Ectodermal cell (in vitro differentiated cells): ENCODE measurements around the gene SAMM50.

Experiments used
- H3K27ac ChIP-seq: 2 replicates; pipeline ENCODE4 v1.7.0; 2013; ENCODE audit warnings: mild to moderate bottlenecking, low read depth, low read length; ENCODE audit not compliant: insufficient read depth, poor library complexity, severe bottlenecking
- H3K27me3 ChIP-seq: 2 replicates; pipeline ENCODE4 v1.7.0; 2013; ENCODE audit warnings: mild to moderate bottlenecking, low read length; ENCODE audit not compliant: insufficient read depth, control insufficient read depth, poor library complexity, severe bottlenecking
- H3K36me3 ChIP-seq: one replicate; pipeline ENCODE4 v1.7.0; 2013; ENCODE audit warnings: low read length; ENCODE audit not compliant: control insufficient read depth, insufficient read depth
- H3K4me1 ChIP-seq: one replicate; pipeline ENCODE4 v1.7.0; 2013; ENCODE audit warnings: low read length; ENCODE audit not compliant: control insufficient read depth, insufficient read depth
- H3K4me3 ChIP-seq: 2 replicates; pipeline ENCODE4 v1.7.0; 2013; ENCODE audit warnings: low read depth, low read length, control low read depth; ENCODE audit not compliant: insufficient read depth
- H3K9me3 ChIP-seq: 2 replicates; pipeline ENCODE4 v1.7.0; 2013; ENCODE audit warnings: mild to moderate bottlenecking, low read length, moderate library complexity; ENCODE audit not compliant: control insufficient read depth
- WGBS, 2 experiments: methylation state at CpG; one replicate each; pipeline ENCODE4 v1.1.7; 2013; ENCODE audit warnings: missing lambda C conversion rate in 2 of 2; 5-methylcytosine and 5-hydroxymethylcytosine counted together

Gene SAMM50

GRCh38 chr22:43976861-43977795 lies 21.9 kb downstream of the SAMM50 start:
- H3K36me3 ChIP-seq = peaks cover 44% of the 10 kb centered on the region
- WGBS, 2 experiments = 91 to 94% methylated on average over 19 of the region's 19 CpGs

GRCh38 chr22:43978558-43978957 lies 23.3 kb downstream of the SAMM50 start:
- Histone ChIP-seq H3K27ac (no peak overlapping the region), H3K27me3 (no peaks in the 10 kb centered on the region), H3K4me3 (no peak overlapping the region), H3K4me1 (no peaks in the 10 kb centered on the region), H3K36me3 (peaks cover 41% of the 10 kb centered on the region), H3K9me3 (no peaks in the 10 kb centered on the region)
- 92% methylated on average over 4 of the region's 4 CpGs for WGBS, 2 experiments

More at GRCh38 chr22:43976861-43977795, 21.9 kb downstream of the SAMM50 start:
- H3K4me1 ChIP-seq = no peaks in the 10 kb centered on the region
- no peak overlapping the region for H3K4me3 ChIP-seq
- H3K27me3 ChIP-seq = no peaks in the 10 kb centered on the region
- no peak overlapping the region for H3K27ac ChIP-seq
- no peaks in the 10 kb centered on the region for H3K9me3 ChIP-seq

- H3K4me1 ChIP-seq = no peaks in the 10 kb centered on the region
- peaks cover 39% of the 10 kb centered on the region for H3K36me3 ChIP-seq
These were observed 25.3 kb downstream of the SAMM50 start for GRCh38 chr22:43980579-43980978.

GRCh38 chr22:43980996-43981395 lies 25.8 kb downstream of the SAMM50 start:
- H3K27ac ChIP-seq = no peak overlapping the region
- WGBS, 2 experiments = 96% methylated on average over 17 of the region's 17 CpGs
- no peaks in the 10 kb centered on the region for H3K27me3 ChIP-seq
- no peaks in the 10 kb centered on the region for H3K9me3 ChIP-seq
- H3K36me3 ChIP-seq = peaks cover 39% of the 10 kb centered on the region
- H3K4me3 ChIP-seq = no peak overlapping the region
- H3K4me1 ChIP-seq = no peaks in the 10 kb centered on the region

More at GRCh38 chr22:43980579-43980978, 25.3 kb downstream of the SAMM50 start:
- no peaks in the 10 kb centered on the region for H3K9me3 ChIP-seq
- WGBS, 2 experiments = 93 to 98% methylated on average over 7 of the region's 7 CpGs
- H3K27ac ChIP-seq = no peak overlapping the region
- H3K4me3 ChIP-seq = no peak overlapping the region
- no peaks in the 10 kb centered on the region for H3K27me3 ChIP-seq

GRCh38 chr22:43983808-43984207 lies 28.6 kb downstream of the SAMM50 start:
- no peaks in the 10 kb centered on the region for H3K27me3 ChIP-seq
- no peaks in the 10 kb centered on the region for H3K9me3 ChIP-seq
- H3K27ac ChIP-seq = no peak overlapping the region
- peaks cover 36% of the 10 kb centered on the region for H3K36me3 ChIP-seq
- H3K4me1 ChIP-seq = no peaks in the 10 kb centered on the region
- 95 to 96% methylated on average over 16 of the region's 16 CpGs for WGBS, 2 experiments
- H3K4me3 ChIP-seq = no peak overlapping the region

- Histone ChIP-seq H3K27me3 (no peaks in the 10 kb centered on the region), H3K4me3 (no peak overlapping the region), H3K36me3 (peaks cover 26% of the 10 kb centered on the region), H3K9me3 (no peaks in the 10 kb centered on the region), H3K4me1 (no peaks in the 10 kb centered on the region), H3K27ac (no peak overlapping the region)
- WGBS, 2 experiments = 87 to 89% methylated on average over 11 of the region's 12 CpGs
These were observed 30.3 kb downstream of the SAMM50 start for GRCh38 chr22:43985532-43985931.

- Histone ChIP-seq H3K27me3 (no peaks in the 10 kb centered on the region), H3K36me3 (peaks cover 18% of the 10 kb centered on the region), H3K4me1 (no peaks in the 10 kb centered on the region), H3K4me3 (no peak overlapping the region), H3K9me3 (no peaks in the 10 kb centered on the region), H3K27ac (no peak overlapping the region)
- 91% methylated on average over 8 of the region's 8 CpGs for WGBS, 2 experiments
These were observed 33.0 kb downstream of the SAMM50 start for GRCh38 chr22:43988116-43988820.

GRCh38 chr22:43988960-43989359 lies 33.7 kb downstream of the SAMM50 start:
- 94 to 97% methylated on average over 10 of the region's 10 CpGs for WGBS, 2 experiments
- Histone ChIP-seq H3K4me3 (no peak overlapping the region), H3K4me1 (no peaks in the 10 kb centered on the region), H3K27ac (no peak overlapping the region), H3K36me3 (peaks cover 12% of the 10 kb centered on the region), H3K9me3 (no peaks in the 10 kb centered on the region), H3K27me3 (no peaks in the 10 kb centered on the region)

GRCh38 chr22:43990044-43990443 lies 34.8 kb downstream of the SAMM50 start:
- Histone ChIP-seq H3K36me3 (peaks cover 13% of the 10 kb centered on the region), H3K4me3 (no peak overlapping the region), H3K4me1 (no peaks in the 10 kb centered on the region), H3K9me3 (no peaks in the 10 kb centered on the region), H3K27me3 (no peaks in the 10 kb centered on the region), H3K27ac (no peak overlapping the region)
- 88 to 91% methylated on average over 12 to 13 of the region's 13 CpGs for WGBS, 2 experiments

- Histone ChIP-seq H3K4me3 (no peak overlapping the region), H3K36me3 (peaks cover 13% of the 10 kb centered on the region), H3K27me3 (no peaks in the 10 kb centered on the region), H3K9me3 (no peaks in the 10 kb centered on the region), H3K27ac (no peak overlapping the region), H3K4me1 (no peaks in the 10 kb centered on the region)
- WGBS, 2 experiments = 96% methylated on average over 11 of the region's 11 CpGs
These were observed 36.2 kb downstream of the SAMM50 start for GRCh38 chr22:43991316-43992020.
